Neural crest cell (in vitro differentiated cells): ENCODE results near the gene RAPGEF2. TPM values are rescaled to one million over a fixed set of nuclear protein-coding genes. Genes with fewer than 3 reads are reported as not detected.

ENCODE experiments used
- DNase-seq: peaks from one replicate; pipeline ENCODE4 v3.0.0; 2021; ENCODE audit warnings: low read depth, mixed read lengths, low spot score
- H3K27ac Mint-ChIP-seq: one replicate; pipeline ENCODE4 v1.8.0; 2021; ENCODE audit warnings: mild to moderate bottlenecking, mixed read lengths; ENCODE audit not compliant: unreplicated experiment
- H3K27me3 Mint-ChIP-seq: 2 replicates; pipeline ENCODE4 v1.8.0; 2021; ENCODE audit warnings: low read depth, mild to moderate bottlenecking, mixed read lengths
- H3K36me3 Mint-ChIP-seq: 2 replicates; pipeline ENCODE4 v1.8.0; 2021; ENCODE audit warnings: low read depth, mild to moderate bottlenecking, mixed read lengths
- H3K4me1 Mint-ChIP-seq: 2 replicates; pipeline ENCODE4 v1.8.0; 2021; ENCODE audit warnings: mixed read lengths
- H3K4me3 Mint-ChIP-seq: one replicate; pipeline ENCODE4 v1.8.0; 2021; ENCODE audit warnings: mild to moderate bottlenecking, mixed read lengths
- H3K9me3 Mint-ChIP-seq: 2 replicates; pipeline ENCODE4 v1.8.0; 2021; ENCODE audit warnings: mixed read lengths
- total RNA-seq: library from RNA; stranded (reverse); gene quantifications from 2 replicates; pipeline ENCODE4 v1.2.1, GENCODE V29; 2021
- TF ChIP-seq, protein P1 (sequence below): fragments of 200-600 bp; sonication (generic); conservative IDR thresholded peaks from 2 replicates; pipeline ENCODE4 v1.5.0; 2021; ENCODE audit warnings: antibody characterized with exemption, mild to moderate bottlenecking

The RAPGEF2 gene
- total RNA-seq, 1 donor from 2014 or later, result 44.2 TPM

DNA sequence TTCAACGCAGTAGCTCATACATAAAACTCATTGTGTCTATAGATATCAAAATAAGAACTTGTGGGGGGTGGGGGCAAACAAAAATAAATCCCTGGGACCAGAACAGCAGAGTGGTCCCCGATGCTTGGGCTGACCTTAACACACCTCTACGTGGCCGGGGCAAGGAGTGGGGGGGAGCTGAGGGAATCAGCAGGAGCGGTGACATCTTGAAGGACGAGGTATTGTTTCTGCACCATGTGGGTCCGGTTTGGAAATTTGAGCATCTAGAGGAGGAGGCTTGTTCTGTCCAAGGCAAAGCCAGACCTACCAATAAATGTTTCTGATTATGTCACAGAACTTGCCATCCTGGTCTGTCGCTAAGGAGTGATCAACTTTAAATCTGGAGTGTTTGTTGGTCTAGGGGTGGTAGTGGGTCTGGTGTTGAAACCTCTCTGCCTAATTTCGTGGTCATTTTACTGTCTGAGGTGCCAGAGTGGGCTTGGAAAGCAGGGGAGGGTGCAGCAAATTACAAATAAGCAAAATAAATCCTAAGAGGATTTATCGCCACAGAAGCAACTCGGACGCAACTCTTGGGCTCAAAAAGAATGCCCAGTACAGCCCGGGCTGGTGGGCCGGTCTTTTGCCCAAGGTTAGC, 774 bp upstream of the RAPGEF2 start:
- TF ChIP-seq, protein P1, sequence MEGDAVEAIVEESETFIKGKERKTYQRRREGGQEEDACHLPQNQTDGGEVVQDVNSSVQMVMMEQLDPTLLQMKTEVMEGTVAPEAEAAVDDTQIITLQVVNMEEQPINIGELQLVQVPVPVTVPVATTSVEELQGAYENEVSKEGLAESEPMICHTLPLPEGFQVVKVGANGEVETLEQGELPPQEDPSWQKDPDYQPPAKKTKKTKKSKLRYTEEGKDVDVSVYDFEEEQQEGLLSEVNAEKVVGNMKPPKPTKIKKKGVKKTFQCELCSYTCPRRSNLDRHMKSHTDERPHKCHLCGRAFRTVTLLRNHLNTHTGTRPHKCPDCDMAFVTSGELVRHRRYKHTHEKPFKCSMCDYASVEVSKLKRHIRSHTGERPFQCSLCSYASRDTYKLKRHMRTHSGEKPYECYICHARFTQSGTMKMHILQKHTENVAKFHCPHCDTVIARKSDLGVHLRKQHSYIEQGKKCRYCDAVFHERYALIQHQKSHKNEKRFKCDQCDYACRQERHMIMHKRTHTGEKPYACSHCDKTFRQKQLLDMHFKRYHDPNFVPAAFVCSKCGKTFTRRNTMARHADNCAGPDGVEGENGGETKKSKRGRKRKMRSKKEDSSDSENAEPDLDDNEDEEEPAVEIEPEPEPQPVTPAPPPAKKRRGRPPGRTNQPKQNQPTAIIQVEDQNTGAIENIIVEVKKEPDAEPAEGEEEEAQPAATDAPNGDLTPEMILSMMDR, result no peak
- H3K4me3 Mint-ChIP-seq, result peak overlapping the region; percentile 91
- H3K36me3 Mint-ChIP-seq, result no peaks in the 10 kb centered on the region
- H3K4me1 Mint-ChIP-seq, result peaks cover 34% of the 10 kb centered on the region
- H3K27me3 Mint-ChIP-seq, result peaks cover 33% of the 10 kb centered on the region
- H3K9me3 Mint-ChIP-seq, result no peaks in the 10 kb centered on the region
- no peak for DNase-seq
- peak overlapping the region; percentile 68 for H3K27ac Mint-ChIP-seq

DNA sequence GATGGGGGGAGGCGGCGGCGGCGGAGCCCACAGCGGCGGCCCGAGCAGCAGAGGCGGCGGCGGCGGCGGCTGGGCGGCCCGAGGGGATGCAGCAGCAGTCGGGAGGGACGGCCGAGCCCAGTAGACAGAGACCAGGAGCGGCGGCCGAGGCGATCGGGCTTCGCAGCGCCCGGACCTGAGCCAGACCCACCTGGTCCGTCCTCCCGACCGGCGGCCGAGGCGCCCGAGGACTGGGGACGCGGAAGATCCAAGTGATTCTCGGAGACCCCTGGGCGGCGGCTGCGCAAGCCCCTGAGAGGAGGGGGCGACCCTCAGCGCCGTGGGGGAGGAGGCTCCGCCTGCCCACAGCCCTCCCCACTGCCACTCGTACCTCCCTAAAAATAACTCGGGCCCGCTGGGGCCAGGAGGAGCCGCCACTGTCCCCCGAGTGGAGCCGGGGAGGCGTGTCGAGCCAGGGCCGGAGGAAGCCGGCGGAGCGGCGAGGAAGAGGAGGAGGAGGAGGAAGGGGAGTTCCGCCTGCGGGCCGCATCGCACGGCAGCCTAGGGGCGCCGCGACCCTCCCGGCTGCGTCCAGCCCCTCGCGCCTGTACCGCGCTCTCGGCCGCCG, 608 bp downstream of the RAPGEF2 start:
- no peak overlapping the region for H3K27ac Mint-ChIP-seq
- peak overlapping the region; percentile 54 for H3K4me3 Mint-ChIP-seq
- H3K9me3 Mint-ChIP-seq, result no peaks in the 10 kb centered on the region
- TF ChIP-seq, protein P1, result no peak
- no peaks in the 10 kb centered on the region for H3K36me3 Mint-ChIP-seq
- DNase-seq, result peak; percentile 47
- peaks cover 33% of the 10 kb centered on the region for H3K27me3 Mint-ChIP-seq
- peaks cover 40% of the 10 kb centered on the region for H3K4me1 Mint-ChIP-seq

- no peak for DNase-seq
- no peaks in the 10 kb centered on the region for H3K9me3 Mint-ChIP-seq
- peak overlapping the region; percentile 95 for H3K4me3 Mint-ChIP-seq
- H3K36me3 Mint-ChIP-seq, result no peaks in the 10 kb centered on the region
- peaks cover 43% of the 10 kb centered on the region for H3K4me1 Mint-ChIP-seq
- TF ChIP-seq, protein P1, result peak; percentile 36
- peaks cover 24% of the 10 kb centered on the region for H3K27me3 Mint-ChIP-seq
- peak overlapping the region; percentile 64 for H3K27ac Mint-ChIP-seq
Measured at GRCh38 chr4:159104694-159105414, 2.0 kb downstream of the RAPGEF2 start.

GRCh38 chr4:159105761-159106243, 2.9 kb downstream of the RAPGEF2 start:
- peak overlapping the region; percentile 95 for H3K4me3 Mint-ChIP-seq
- peaks cover 43% of the 10 kb centered on the region for H3K4me1 Mint-ChIP-seq
- H3K27me3 Mint-ChIP-seq, result peaks cover 17% of the 10 kb centered on the region
- no peak overlapping the region for H3K27ac Mint-ChIP-seq
- H3K36me3 Mint-ChIP-seq, result no peaks in the 10 kb centered on the region
- TF ChIP-seq, protein P1, result no peak
- no peaks in the 10 kb centered on the region for H3K9me3 Mint-ChIP-seq
- DNase-seq, result no peak

DNA sequence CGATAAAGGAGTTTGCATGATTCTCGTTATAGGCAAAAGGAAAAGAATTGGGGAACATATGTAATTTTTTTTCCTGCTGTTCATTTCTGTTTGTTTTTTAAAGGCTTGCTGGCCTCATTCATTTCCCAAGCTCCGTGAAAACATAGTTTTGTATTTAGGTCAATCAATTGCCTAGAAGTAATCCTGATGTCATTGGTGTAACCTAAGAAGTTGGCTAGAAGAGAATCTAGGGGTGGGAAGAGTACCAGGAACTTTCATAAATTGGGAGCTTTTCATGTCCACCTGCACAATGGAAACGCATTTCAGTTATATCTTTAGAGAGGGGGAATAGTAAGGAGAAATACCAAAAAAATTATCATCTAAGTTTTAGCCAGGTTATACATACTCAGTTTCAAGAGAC, 3.8 kb downstream of the RAPGEF2 start:
- TF ChIP-seq, protein P1, result no peak
- peak overlapping the region; percentile 68 for H3K4me3 Mint-ChIP-seq
- no peak overlapping the region for H3K27ac Mint-ChIP-seq
- no peak for DNase-seq
- no peaks in the 10 kb centered on the region for H3K9me3 Mint-ChIP-seq
- peaks cover 49% of the 10 kb centered on the region for H3K4me1 Mint-ChIP-seq
- no peaks in the 10 kb centered on the region for H3K36me3 Mint-ChIP-seq
- H3K27me3 Mint-ChIP-seq, result peaks cover 8% of the 10 kb centered on the region
